ENCODE data around the gene P2RY12.
"Not testable (repeated sequence)": the region's sequence is repeated elsewhere in the genome, so short reads cannot be mapped to it uniquely, and the experiment has no call there.

The P2RY12 gene

DNA sequence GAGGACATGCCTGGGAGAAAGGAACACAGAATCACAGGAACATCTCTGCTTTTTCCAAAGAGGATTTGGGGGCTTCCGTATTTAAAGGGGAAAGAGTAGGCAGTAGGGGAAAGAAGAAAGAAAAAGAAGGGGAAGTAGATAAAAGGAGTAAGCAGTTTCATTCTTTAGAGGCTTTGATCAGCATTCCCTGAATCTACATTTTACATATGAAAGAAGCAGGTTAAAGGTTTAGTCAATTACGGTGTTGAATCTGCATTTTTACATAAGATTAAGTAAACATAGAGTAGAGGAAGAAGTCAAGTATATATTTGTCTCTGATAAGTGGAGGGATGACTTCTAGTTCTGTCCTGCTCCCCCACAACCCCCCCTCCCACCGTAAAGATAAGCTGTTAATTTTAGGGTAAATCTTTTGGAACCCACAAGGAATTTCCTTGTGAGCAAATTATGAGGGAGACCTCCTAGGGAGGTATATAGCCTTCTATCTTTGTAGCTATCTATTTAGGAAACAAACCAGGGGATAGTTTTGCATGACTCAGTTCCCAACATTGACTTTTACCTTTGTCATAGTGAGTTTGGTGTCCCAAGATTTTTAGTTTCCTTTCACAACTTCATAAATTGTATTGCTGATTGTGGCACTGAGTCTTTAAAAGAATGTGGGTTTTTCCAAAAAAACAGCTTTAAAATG is 8.7 kb upstream of the P2RY12 start:
- no peak for DNase-seq (ENCODE audit: low spot score)

GRCh38 chr3:151392191-151392590 is 7.6 kb upstream of the P2RY12 start:
- not testable (repeated sequence) for DNase-seq (ENCODE audit: low spot score)

GRCh38 chr3:151391720-151392119 is 7.2 kb upstream of the P2RY12 start:
- DNase-seq (ENCODE audit: low spot score), result no peak

DNA sequence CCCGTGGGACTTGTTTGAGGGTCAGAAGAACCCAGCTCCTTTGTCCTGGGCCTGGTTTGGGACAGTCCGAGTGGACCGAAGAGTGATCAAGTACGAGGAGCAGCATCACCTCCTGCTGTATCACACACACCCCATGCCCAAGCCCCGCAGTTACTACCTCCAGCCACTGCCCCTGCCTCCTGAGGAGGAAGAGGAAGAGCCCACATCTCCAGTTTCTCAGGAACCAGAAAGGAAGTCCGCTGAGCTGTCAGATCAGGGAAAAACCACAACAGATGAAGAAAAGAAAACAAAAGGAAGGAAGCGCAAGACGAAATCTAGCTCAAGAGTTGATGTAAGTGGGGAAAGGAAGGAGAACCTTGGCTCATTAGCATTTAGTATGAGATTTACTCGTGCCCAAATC is 3.3 kb upstream of the P2RY12 start:
- DNase-seq (ENCODE audit: low spot score), result no peak

DNA sequence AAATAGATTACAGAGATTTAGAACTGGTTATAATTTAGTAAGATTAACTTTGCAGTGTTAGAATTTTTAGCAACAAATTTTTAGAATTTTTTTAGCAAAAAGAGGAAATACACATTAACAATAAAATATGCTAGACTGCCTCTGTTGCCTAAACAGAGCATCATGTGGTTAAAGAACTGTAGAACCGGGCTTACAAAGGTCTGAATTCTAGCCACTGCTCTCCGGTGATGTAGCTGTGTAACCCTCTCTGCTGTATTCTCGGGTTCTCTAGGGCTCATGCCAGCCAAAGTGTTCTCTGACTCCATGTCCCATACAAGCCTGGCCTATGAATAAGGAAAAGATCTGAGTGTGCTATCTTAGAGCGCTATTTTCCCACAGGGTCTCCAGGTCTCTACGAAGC is 2.9 kb upstream of the P2RY12 start:
- no peak for DNase-seq (ENCODE audit: low spot score)

DNA sequence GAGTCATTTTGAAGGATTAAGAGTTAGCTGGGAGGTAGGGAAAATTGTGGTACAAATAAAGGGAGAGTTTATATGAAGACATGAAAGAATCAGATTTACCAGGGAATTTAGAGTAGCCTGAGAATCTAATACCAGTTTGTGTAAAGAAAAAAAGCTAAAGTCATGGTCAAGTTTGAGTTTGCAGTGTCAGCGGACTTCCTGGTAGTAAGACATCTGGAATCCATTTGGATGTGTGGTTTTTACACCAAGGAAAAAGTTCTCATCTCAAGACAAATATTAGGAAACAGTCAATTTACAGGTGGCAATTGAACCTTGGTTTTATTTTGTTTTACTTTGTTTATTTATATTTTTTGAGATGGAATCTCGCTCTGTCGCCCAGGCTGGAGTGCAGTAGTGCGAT is 1.5 kb upstream of the P2RY12 start:
- no peak for DNase-seq (ENCODE audit: low spot score)

DNA sequence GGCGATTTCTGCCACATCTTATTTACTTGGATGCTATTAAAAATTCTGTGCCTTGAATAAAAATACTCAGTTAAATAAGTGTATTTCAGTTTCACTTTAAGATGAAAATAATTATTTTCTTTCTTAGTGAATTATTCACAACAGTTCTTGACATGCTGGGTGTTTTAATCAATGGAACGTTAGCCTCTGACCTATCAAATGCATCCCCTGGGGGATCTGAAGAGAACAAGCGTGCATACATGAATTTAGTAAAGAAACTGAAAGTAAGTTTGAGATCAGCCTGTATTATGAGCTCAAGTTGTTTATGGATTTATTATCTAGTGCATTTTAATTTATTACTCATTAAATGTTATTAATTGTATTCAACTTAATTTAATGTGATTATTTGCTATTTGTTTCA is 597 bp downstream of the P2RY12 start:
- DNase-seq (ENCODE audit: low spot score), result no peak

GRCh38 chr3:151383111-151383510 is 1.4 kb downstream of the P2RY12 start:
- no peak for DNase-seq (ENCODE audit: low spot score)

DNA sequence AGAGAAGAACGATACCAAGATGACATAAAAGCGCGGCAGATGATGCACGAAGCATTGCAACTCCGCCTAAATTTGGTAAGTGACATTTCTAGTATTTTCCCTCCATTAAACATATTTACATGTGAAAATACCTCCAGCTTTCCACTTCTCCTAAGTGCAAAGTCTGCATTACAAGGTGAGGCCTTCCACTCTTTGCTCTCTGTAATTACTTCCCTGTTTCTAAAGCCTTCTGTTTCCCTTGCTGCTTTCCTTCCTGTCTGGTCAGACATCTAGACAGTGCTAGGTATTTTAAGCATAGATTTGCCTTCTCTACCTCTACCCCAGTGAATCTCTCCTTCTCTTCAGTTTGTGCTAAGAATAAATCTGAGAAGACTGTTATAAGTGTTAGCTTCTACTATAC is 1.9 kb downstream of the P2RY12 start:
- no peak for DNase-seq (ENCODE audit: low spot score)

DNA sequence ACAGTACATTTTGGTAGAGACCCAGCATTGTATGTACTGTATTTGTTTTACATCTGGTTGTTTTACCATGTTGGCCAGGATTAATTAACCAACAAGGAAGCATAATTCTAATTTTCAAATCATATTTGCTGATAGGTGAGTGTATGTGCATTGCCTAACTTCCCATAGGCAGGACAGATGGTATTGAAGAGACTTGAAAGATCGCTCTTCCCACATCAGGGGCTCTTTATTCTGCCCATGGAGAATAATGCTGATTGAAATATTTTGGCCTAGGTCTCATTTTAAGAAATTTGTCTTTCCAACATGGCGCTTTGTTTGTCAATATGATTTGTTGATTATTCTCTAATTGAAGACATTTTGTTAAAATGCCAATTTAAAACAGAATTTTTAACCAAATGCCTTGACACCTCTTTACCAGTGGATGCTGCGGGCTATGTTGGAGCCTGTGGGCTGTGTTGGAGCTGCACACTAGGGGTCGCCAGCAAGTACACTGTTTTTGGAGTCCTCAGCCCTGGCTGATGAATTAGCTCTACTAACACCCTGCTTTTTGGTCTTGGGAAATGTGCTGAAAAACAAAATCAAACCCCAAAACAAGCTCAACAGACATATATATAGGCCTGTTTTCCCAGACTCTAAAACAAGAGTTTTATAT is 5.3 kb downstream of the P2RY12 start:
- no peak for DNase-seq (ENCODE audit: low spot score)

- DNase-seq (ENCODE audit: low spot score), result no peak
These were observed 6.7 kb downstream of the P2RY12 start for GRCh38 chr3:151377768-151378385.

DNA sequence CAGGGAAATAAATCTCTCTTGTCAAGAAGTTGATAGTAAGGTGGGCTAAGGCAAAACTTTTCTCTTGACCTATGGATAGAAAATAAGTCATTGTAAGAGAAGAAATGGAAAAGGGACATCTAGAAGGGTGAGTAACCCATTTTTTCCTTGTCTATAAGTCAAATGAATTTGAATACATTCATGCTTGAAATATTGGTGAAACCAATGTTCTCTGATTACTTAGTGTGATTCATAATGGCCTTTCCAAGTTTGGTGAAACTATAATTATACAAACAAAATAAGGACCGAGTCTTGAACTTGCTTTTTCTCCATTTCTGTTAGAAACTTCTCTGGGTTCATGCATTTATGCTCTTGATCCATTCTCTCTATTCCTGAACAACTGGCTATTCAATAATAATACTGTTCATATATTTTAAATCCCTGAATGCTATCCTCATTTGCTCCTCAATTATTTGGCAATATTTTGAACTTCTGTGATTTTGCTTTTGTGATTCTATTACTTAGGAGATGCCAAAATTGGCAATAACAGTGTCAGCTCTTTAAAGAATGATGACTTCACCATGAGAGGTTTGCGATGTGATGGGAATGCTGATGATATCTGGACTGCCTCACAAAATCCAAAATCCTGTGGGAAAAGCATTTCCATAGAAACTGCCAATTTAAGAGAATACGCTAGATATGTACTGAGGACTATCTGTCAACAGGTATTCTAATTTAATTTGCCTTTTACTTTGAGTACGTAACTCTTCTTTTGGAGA is 12.3 kb downstream of the P2RY12 start:
- no peak for DNase-seq (ENCODE audit: low spot score)

- no peak for DNase-seq (ENCODE audit: low spot score)
These were observed 13.0 kb downstream of the P2RY12 start for GRCh38 chr3:151371526-151371925.

- no peak for DNase-seq (ENCODE audit: low spot score)
These were observed 17.1 kb downstream of the P2RY12 start for GRCh38 chr3:151367448-151367847.

DNA sequence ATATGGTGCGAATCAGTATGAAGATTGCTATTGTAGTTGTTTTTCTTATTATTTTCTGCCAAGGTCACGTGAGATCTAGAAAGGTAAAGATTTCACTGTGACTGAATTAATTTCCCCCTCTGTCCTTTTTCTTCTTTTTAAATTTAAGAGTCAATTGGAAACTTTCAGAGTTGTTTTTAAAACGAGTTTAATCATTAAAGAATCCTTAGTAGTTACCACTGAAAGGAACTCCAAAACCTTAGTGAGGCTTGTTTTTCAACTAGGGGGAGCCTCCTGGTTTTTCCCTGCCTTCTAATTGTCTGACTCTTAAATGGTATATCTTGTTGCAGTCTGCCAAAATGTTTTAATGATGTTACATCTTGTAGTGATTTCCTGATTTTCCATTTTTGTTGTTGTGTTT is 17.6 kb downstream of the P2RY12 start:
- no peak for DNase-seq (ENCODE audit: low spot score)

GRCh38 chr3:151362751-151363174 is 21.8 kb downstream of the P2RY12 start:
- DNase-seq (ENCODE audit: low spot score), result no peak

- no peak for DNase-seq (ENCODE audit: low spot score)
These were observed 27.1 kb downstream of the P2RY12 start for GRCh38 chr3:151357463-151357850.

DNA sequence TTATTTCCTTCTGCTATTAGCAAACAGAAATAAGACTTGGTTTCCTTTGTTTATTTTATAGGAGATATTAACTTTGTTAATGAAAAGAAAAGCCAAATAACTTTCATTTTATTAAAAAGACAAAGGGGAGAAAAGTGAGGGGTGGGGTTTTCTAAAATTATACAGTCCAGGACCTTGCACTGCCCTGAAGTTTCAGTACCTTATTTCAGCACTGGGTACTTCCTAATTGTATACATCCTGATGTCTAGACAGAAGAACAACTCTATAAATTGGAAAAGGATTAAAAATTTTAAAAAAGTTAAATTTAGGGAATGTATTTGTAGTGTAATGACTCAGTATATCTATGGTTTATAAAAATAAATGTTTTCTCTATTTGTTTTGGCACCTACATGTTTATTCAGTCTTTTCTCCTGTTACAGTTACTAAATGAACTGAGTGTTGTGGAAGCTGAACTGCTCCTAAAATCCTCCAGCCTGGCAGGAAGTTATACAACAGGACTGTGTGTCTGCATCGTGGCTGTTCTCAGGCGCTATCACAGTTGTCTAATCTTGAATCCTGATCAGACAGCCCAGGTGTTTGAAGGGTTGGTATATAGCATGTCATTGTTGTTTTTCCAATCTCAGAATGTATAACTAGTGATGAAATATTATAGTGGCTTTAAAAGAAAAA is 27.6 kb downstream of the P2RY12 start:
- no peak for DNase-seq (ENCODE audit: low spot score)

- no peak for DNase-seq (ENCODE audit: low spot score)
These were observed 32.9 kb downstream of the P2RY12 start for GRCh38 chr3:151351648-151352047.

GRCh38 chr3:151351219-151351618 is 33.3 kb downstream of the P2RY12 start:
- no peak for DNase-seq (ENCODE audit: low spot score)

- DNase-seq (ENCODE audit: low spot score), result no peak
These were observed 33.9 kb downstream of the P2RY12 start for GRCh38 chr3:151350656-151351055.

DNA sequence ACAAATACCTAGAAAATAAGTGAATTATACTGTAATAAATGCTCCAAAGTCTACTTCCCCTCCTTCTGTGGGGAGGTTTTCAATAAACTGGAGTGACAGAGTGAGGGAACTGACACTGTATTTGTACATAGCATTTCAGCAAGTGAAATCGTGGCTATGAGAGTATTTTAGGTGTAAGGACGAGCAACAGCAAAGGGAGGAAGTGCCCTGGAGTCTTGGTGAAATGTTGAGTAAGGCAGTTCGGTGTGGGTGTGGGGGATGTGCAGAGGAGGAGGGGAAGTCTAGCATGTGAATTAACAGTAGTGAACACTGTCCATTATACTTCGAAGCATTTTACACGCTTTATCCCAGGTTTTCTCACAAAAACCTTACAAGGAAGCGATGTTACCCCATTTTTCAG is 37.1 kb downstream of the P2RY12 start:
- DNase-seq (ENCODE audit: low spot score), result no peak

Measured in putamen (tissue), 1 donor.